Colonic mucosa (tissue), 4 donors: ENCODE measurements around the gene CDK5RAP3. TPM values are rescaled to one million over a fixed set of nuclear protein-coding genes. Genes with fewer than 3 reads are reported as not detected.

Experiments
- DNase-seq: peaks from one replicate; pipeline ENCODE4 v3.0.0-alpha.2; 2020
- H3K27ac ChIP-seq: fragments of 200-600 bp; one replicate; pipeline ENCODE4 v1.8.0; 2021
- H3K27me3 ChIP-seq: fragments of 200-600 bp; one replicate; pipeline ENCODE4 v1.8.0; 2021
- H3K36me3 ChIP-seq: fragments of 200-600 bp; one replicate; pipeline ENCODE4 v1.8.0; 2021
- H3K4me1 ChIP-seq: fragments of 200-600 bp; one replicate; pipeline ENCODE4 v1.8.0; 2021; ENCODE audit warnings: mild to moderate bottlenecking
- H3K4me3 ChIP-seq: fragments of 200-600 bp; one replicate; pipeline ENCODE4 v1.8.0; 2021
- H3K9ac ChIP-seq, 2 donors: one replicate each; pipeline ENCODE4 v1.7.0; 2013; ENCODE audit warnings: control low read depth in 2 of 2, low read depth in 2 of 2, low read length in 2 of 2
- H3K9me3 ChIP-seq: fragments of 200-600 bp; one replicate; pipeline ENCODE4 v1.8.0; 2021
- intact Hi-C: fragments of 100-400 bp; cut with DNase I; formaldehyde crosslinking; loops from one replicate; pipeline ENCODE4 v1.14.1; 2022
- total RNA-seq, 2 donors: library from RNA; stranded (reverse); fragmentation: NEBNext Ultra II Directional in 1 of 2; extraction: Animal tissue kit (Norgen Biotek cat#: 25700) in 1 of 2; gene quantifications; one replicate each; pipeline ENCODE4 v1.2.1, GENCODE V29; 2021
- TF ChIP-seq, protein P1 (sequence below): fragments of 200-600 bp; IDR thresholded peaks from one replicate; pipeline ENCODE4 v1.8.0; 2022; ENCODE audit warnings: antibody characterized with exemption, mild to moderate bottlenecking
- donor health status: healthy.
- donor health status: DM: no; HTN: no; CAD: no.
- donor health status: DM: no; HTN: no; CAD: no.

The CDK5RAP3 gene
- total RNA-seq, 2 donors from 2014 or later: 131 to 172 TPM

DNA sequence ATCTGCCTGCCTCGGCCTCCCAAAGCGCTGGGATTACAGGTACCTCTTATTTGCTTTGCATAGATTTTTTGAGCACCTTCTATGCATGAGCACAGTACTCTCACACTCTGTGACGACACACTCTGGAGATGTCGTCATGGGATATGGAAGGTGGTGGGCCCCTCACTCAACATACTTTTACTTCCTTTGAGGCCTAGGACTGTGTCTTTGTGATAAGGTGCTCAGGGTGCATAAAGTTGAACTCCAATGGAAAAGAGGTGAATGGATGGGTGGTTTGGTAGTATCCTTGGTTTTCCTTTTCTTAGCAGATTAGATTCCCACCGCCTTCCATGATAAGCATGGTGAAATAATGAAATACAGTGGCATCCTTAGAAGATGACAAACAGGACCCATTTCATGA, 6.1 kb upstream of the CDK5RAP3 start:
- DNase-seq: no peak
- H3K27ac ChIP-seq: peak overlapping the region; percentile 93
- intact Hi-C loops: no loop called here

DNA sequence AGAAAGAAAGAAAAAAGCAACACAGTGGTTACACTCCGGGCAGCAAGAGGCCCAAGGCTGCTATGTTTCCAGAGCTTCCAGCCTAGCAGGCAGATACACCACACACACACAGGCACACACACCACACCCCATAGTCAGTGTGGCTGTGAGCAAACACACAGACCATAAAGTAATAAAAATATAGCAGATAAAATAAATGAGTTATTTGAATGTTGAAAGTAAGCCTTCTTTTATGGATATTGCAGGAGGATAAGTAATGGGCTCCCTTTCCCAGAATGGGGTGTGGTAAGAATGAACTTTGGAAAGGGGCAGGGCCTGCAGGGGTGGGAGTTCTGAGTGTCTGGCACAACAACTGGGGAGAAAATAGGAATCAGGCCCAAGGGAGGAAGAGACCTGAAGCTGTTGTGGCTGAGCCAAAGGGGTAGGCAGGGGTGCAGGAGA, 4.8 kb upstream of the CDK5RAP3 start:
- no peak overlapping the region for H3K4me3 ChIP-seq
- peak overlapping the region; percentile 93 for H3K27ac ChIP-seq
- peak overlapping the region in 1 of 2 donors; percentile 55 for H3K9ac ChIP-seq
- intact Hi-C loops: no loop called here
- no peaks in the 10 kb centered on the region for H3K36me3 ChIP-seq
- H3K4me1 ChIP-seq: peaks cover 6% of the 10 kb centered on the region
- H3K27me3 ChIP-seq: no peaks in the 10 kb centered on the region
- DNase-seq: peak; percentile 92
- no peaks in the 10 kb centered on the region for H3K9me3 ChIP-seq
- TF ChIP-seq, protein P1, sequence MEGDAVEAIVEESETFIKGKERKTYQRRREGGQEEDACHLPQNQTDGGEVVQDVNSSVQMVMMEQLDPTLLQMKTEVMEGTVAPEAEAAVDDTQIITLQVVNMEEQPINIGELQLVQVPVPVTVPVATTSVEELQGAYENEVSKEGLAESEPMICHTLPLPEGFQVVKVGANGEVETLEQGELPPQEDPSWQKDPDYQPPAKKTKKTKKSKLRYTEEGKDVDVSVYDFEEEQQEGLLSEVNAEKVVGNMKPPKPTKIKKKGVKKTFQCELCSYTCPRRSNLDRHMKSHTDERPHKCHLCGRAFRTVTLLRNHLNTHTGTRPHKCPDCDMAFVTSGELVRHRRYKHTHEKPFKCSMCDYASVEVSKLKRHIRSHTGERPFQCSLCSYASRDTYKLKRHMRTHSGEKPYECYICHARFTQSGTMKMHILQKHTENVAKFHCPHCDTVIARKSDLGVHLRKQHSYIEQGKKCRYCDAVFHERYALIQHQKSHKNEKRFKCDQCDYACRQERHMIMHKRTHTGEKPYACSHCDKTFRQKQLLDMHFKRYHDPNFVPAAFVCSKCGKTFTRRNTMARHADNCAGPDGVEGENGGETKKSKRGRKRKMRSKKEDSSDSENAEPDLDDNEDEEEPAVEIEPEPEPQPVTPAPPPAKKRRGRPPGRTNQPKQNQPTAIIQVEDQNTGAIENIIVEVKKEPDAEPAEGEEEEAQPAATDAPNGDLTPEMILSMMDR: no peak

More for the DNA sequence above, 6.1 kb upstream of the CDK5RAP3 start:
- H3K4me3 ChIP-seq: no peak overlapping the region
- H3K9me3 ChIP-seq: no peaks in the 10 kb centered on the region
- peak overlapping the region in 1 of 2 donors; percentile 13 for H3K9ac ChIP-seq
- peaks cover 11% of the 10 kb centered on the region for H3K4me1 ChIP-seq
- H3K27me3 ChIP-seq: no peaks in the 10 kb centered on the region
- TF ChIP-seq, protein P1: no peak
- H3K36me3 ChIP-seq: no peaks in the 10 kb centered on the region

DNA sequence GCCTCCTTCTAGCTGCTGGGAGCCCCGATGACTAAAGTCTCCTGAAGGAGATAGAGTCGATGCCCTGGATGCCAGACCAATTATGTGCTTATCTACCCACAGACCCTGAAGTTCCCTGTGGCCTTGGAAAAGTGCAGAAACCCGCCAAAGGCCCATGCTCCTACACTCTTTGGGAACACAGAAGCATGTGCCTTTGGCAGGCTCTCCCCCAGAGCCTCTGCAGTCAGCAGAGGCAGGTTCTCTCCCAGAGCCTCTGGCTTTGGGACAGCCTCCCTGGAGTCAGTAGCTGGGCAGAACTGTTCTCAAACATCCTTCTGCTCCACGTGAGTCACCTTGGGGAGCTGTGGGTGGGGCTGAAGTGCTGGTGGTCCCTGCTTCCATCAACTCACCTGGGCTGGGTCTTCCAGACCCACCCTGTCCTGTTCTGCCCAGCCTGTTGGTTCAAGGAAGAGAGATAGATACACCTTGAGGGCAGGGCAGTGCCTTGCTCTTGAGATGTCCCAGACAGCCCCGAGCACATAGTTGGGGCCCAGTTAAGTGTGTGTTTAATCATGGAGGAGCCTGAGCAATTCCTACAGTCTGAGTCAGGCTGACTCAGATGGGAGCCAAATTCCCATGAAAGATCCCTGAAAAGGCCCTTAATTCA, 3.2 kb upstream of the CDK5RAP3 start:
- Histone ChIP-seq H3K27me3 (no peaks in the 10 kb centered on the region), H3K36me3 (no peaks in the 10 kb centered on the region), H3K4me1 (peaks cover 4% of the 10 kb centered on the region), H3K9ac (peak overlapping the region; percentile 37 to 77), H3K4me3 (no peak overlapping the region), H3K9me3 (no peaks in the 10 kb centered on the region), H3K27ac (peak overlapping the region; percentile 93)
- TF ChIP-seq, protein P1: no peak
- DNase-seq: no peak
- intact Hi-C loops: loop anchor here (2.0 kb wide), 1 partner anchor 19 kb away; no protein-coding TSS in a partner anchor

DNA sequence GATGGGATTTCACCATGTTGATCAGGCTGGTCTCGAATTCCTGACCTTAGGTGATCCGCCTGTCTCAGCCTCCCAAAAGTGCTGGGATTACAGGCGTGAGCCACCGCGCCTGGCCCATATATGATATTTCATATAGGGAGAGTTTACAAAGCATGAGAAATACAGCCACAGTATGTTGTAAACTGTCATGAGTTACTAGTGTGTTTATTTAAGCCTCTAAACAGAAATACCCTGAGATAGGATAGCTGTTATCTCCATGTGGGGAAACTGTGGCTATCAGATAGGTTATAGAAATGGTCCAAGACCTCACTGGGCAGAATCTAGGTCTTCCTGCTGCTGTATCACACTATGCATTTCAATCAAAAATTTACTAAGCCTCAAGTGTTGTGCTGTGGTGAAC, 2.1 kb upstream of the CDK5RAP3 start:
- H3K9me3 ChIP-seq: no peaks in the 10 kb centered on the region
- TF ChIP-seq, protein P1: no peak
- H3K4me1 ChIP-seq: peaks cover 4% of the 10 kb centered on the region
- intact Hi-C loops: loop anchor here (2.0 kb wide), 1 partner anchor 20 kb away; no protein-coding TSS in a partner anchor
- H3K27ac ChIP-seq: no peak overlapping the region
- no peaks in the 10 kb centered on the region for H3K36me3 ChIP-seq
- no peak for DNase-seq
- no peak overlapping the region for H3K4me3 ChIP-seq
- no peak overlapping the region for H3K9ac ChIP-seq
- H3K27me3 ChIP-seq: no peaks in the 10 kb centered on the region

DNA sequence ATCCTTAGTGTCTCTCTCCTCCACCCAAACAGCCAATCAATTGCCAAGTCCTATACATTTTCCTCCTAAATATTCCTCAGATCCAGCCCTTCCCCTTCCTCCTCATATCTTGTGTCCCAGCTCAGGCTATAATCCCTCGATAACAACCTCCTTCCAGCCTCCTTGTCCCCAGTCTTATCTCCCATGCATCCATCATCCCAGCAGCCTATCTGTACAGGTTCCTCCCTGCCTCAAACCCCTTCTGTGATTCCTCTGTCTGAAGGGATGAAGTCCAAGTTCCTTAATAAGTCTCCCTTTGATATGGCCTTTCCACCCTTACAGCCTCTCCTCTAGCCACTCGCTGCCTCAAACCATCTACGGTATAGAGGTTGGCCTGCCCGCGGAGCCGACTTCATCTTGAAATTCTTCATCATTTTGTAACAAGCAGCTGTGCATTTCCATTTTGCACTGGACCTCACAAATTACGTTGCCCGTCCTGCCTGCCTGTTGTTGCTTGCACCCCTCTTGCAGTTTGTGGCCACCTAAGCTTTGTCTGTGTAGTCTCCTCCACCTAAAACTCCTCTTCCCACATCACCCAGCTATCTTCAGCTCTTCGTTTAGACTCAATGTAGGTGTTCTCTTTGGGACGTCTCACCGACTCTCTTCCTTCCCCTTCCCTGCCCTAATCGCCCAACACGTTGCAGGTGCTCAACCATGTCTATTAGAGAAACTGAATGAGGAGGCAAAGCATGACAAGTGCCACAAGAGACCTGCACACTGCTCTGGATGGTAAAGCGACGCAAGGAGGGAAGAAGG, 786 bp upstream of the CDK5RAP3 start:
- no peak for DNase-seq
- intact Hi-C loops: loop anchor here (2.0 to 10.0 kb wide), 2 partner anchors 21 to 125 kb away; partner anchors contain the start of gene SCRN2
- TF ChIP-seq, protein P1: no peak
- H3K27ac ChIP-seq: no peak overlapping the region
- peak overlapping the region; percentile 20 for H3K4me3 ChIP-seq
- H3K9me3 ChIP-seq: no peaks in the 10 kb centered on the region
- H3K27me3 ChIP-seq: no peaks in the 10 kb centered on the region
- peak overlapping the region; percentile 56 to 72 for H3K9ac ChIP-seq
- peaks cover 12% of the 10 kb centered on the region for H3K36me3 ChIP-seq
- H3K4me1 ChIP-seq: peaks cover 4% of the 10 kb centered on the region
